H9 (cell line): ENCODE data around the gene DNAAF2. TPM values are rescaled to one million over a fixed set of nuclear protein-coding genes. Genes with fewer than 3 reads are reported as not detected.

Experiments
- DNase-seq: peaks from one replicate; pipeline ENCODE4 v3.0.0-alpha.2; 2017
- H2AFZ ChIP-seq: one replicate; pipeline ENCODE4 v1.6.1; 2013; ENCODE audit warnings: mild to moderate bottlenecking, low read length, control low read depth, moderate library complexity
- H2AK5ac ChIP-seq: 2 replicates; pipeline ENCODE4 v1.6.1; 2013; ENCODE audit warnings: low read length, control low read depth, mixed read lengths; ENCODE audit not compliant: insufficient read length
- H2BK120ac ChIP-seq: one replicate; pipeline ENCODE4 v1.6.1; 2013; ENCODE audit warnings: low read depth, mild to moderate bottlenecking, low read length, control low read depth, inconsistent platforms; ENCODE audit not compliant: poor library complexity, severe bottlenecking
- H2BK12ac ChIP-seq: 2 replicates; pipeline ENCODE4 v1.6.1; 2013; ENCODE audit warnings: low read length, control low read depth, mixed read lengths, low read depth; ENCODE audit not compliant: insufficient read length
- H2BK15ac ChIP-seq: 2 replicates; pipeline ENCODE4 v1.6.1; 2013; ENCODE audit warnings: low read depth, low read length, control low read depth
- H2BK20ac ChIP-seq: one replicate; pipeline ENCODE4 v1.6.1; 2013; ENCODE audit warnings: low read depth, mild to moderate bottlenecking, low read length, control low read depth, inconsistent platforms; ENCODE audit not compliant: poor library complexity, severe bottlenecking
- H2BK5ac ChIP-seq: 2 replicates; pipeline ENCODE4 v1.6.1; 2013; ENCODE audit warnings: low read length, control low read depth, mixed read lengths; ENCODE audit not compliant: insufficient read length
- H3K14ac ChIP-seq: 2 replicates; pipeline ENCODE4 v1.6.1; 2013; ENCODE audit warnings: low read length, control low read depth; ENCODE audit not compliant: insufficient read depth
- H3K18ac ChIP-seq: 2 replicates; pipeline ENCODE4 v1.6.1; 2013; ENCODE audit warnings: low read depth, mild to moderate bottlenecking, mixed read lengths, low read length, control low read depth; ENCODE audit not compliant: insufficient read length
- H3K23ac ChIP-seq: 2 replicates; pipeline ENCODE4 v1.6.1; 2013; ENCODE audit warnings: low read length, control low read depth, mixed read lengths, low read depth; ENCODE audit not compliant: insufficient read length
- H3K23me2 ChIP-seq: 2 replicates; pipeline ENCODE4 v1.6.1; 2013; ENCODE audit warnings: low read depth, mild to moderate bottlenecking, mixed read lengths, low read length, control low read depth; ENCODE audit not compliant: insufficient read length, poor library complexity, severe bottlenecking
- H3K27ac ChIP-seq: 2 replicates; pipeline ENCODE4 v1.5.1; 2013; ENCODE audit warnings: low read length, control low read depth, mixed read lengths, low read depth; ENCODE audit not compliant: insufficient read length
- H3K27me3 ChIP-seq: 2 replicates; pipeline ENCODE4 v1.6.1; 2013; ENCODE audit warnings: low read length, control low read depth, inconsistent platforms; ENCODE audit not compliant: insufficient read depth
- H3K4ac ChIP-seq: 2 replicates; pipeline ENCODE4 v1.6.1; 2013; ENCODE audit warnings: low read depth, mild to moderate bottlenecking, control low read depth, inconsistent platforms, low read length, moderate library complexity
- H3K4me1 ChIP-seq: 2 replicates; pipeline ENCODE4 v1.6.1; 2013; ENCODE audit warnings: low read length, control low read depth, inconsistent platforms; ENCODE audit not compliant: insufficient read depth
- H3K4me2 ChIP-seq: 2 replicates; pipeline ENCODE4 v1.6.1; 2013; ENCODE audit warnings: low read length, control low read depth, mixed read lengths; ENCODE audit not compliant: insufficient read length, insufficient read depth
- H3K56ac ChIP-seq: 2 replicates; pipeline ENCODE4 v1.6.1; 2013; ENCODE audit warnings: low read depth, mild to moderate bottlenecking, mixed read lengths, low read length, control low read depth; ENCODE audit not compliant: insufficient read length
- H3K79me1 ChIP-seq: 2 replicates; pipeline ENCODE4 v1.6.1; 2013; ENCODE audit warnings: low read depth, mild to moderate bottlenecking, moderate library complexity, low read length, control low read depth, inconsistent platforms; ENCODE audit not compliant: insufficient read depth, poor library complexity, severe bottlenecking
- H3K79me2 ChIP-seq: 2 replicates; pipeline ENCODE4 v1.6.1; 2013; ENCODE audit warnings: low read length, control low read depth, inconsistent platforms; ENCODE audit not compliant: insufficient read depth
- H3K9ac ChIP-seq: 2 replicates; pipeline ENCODE4 v1.6.1; 2013; ENCODE audit warnings: low read length, control low read depth, mixed read lengths; ENCODE audit not compliant: insufficient read length; ENCODE audit errors: extremely low read depth
- H3K9me3 ChIP-seq: one replicate; pipeline ENCODE4 v1.6.1; 2013; ENCODE audit warnings: low read depth, low read length, inconsistent platforms; ENCODE audit not compliant: control insufficient read depth
- H3T11ph ChIP-seq: one replicate; pipeline ENCODE4 v1.6.1; 2013; ENCODE audit warnings: mild to moderate bottlenecking, low read length, control low read depth, inconsistent platforms
- H4K20me1 ChIP-seq: one replicate; pipeline ENCODE4 v1.6.1; 2013; ENCODE audit not compliant: control insufficient read depth, insufficient read length, insufficient read depth
- H4K5ac ChIP-seq: 2 replicates; pipeline ENCODE4 v1.6.1; 2013; ENCODE audit warnings: low read depth, mild to moderate bottlenecking, mixed read lengths, low read length, control low read depth; ENCODE audit not compliant: insufficient read length
- H4K8ac ChIP-seq: replicated peaks from 2 replicates; pipeline ENCODE4 v1.6.1; 2013; ENCODE audit warnings: low read length, control low read depth, mixed read lengths, low read depth; ENCODE audit not compliant: insufficient read length
- H4K91ac ChIP-seq: 2 replicates; pipeline ENCODE4 v1.6.1; 2013; ENCODE audit warnings: low read depth, mild to moderate bottlenecking, moderate library complexity, mixed read lengths, low read length, control low read depth; ENCODE audit not compliant: insufficient read length
- H3K27ac Mint-ChIP-seq, 3 experiments: 2 replicates in 2 of 3; 3 replicates in 1 of 3; pipeline ENCODE4 v1.8.0; 2020 to 2021; ENCODE audit warnings: mixed read lengths in 3 of 3, mild to moderate bottlenecking in 1 of 3, moderate library complexity in 1 of 3
- H3K27me3 Mint-ChIP-seq: 2 replicates; pipeline ENCODE4 v1.8.0; 2021; ENCODE audit warnings: low read depth, mild to moderate bottlenecking, moderate library complexity, mixed read lengths
- H3K36me3 Mint-ChIP-seq, 3 experiments: 2 replicates in 2 of 3; 3 replicates in 1 of 3; pipeline ENCODE4 v1.8.0; 2020 to 2021; ENCODE audit warnings: low read depth in 3 of 3, mixed read lengths in 3 of 3; ENCODE audit not compliant: insufficient read depth in 1 of 3
- H3K4me1 Mint-ChIP-seq, 2 experiments: 2 replicates each; pipeline ENCODE4 v1.8.0; 2020; ENCODE audit warnings: mixed read lengths in 2 of 2
- H3K4me3 Mint-ChIP-seq, 2 experiments: 2 replicates in 1 of 2; 3 replicates in 1 of 2; pipeline ENCODE4 v1.8.0; 2020 to 2021; ENCODE audit warnings: mild to moderate bottlenecking in 2 of 2, mixed read lengths in 2 of 2, moderate library complexity in 1 of 2
- H3K9me3 Mint-ChIP-seq, 2 experiments: 2 replicates in 1 of 2; 3 replicates in 1 of 2; pipeline ENCODE4 v1.8.0; 2020; ENCODE audit warnings: mild to moderate bottlenecking in 2 of 2, mixed read lengths in 2 of 2, moderate library complexity in 1 of 2
- WGBS: extraction: QIAGEN DNeasy Blood & Tissue Kit; methylation state at CpG from one replicate; pipeline ENCODE4 v1.1.7; 2013; ENCODE audit warnings: missing lambda C conversion rate, low lambda C conversion rate, mixed read lengths; ENCODE audit not compliant: insufficient read length; ENCODE audit errors: extremely low coverage; 5-methylcytosine and 5-hydroxymethylcytosine counted together
- total RNA-seq: library from RNA; stranded (reverse); gene quantifications from 2 replicates; pipeline ENCODE4 v1.2.1, GENCODE V29; 2021
- TF ChIP-seq, protein P1 (sequence below): fragments of 200-600 bp; sonication (generic); conservative IDR thresholded peaks from 3 replicates; pipeline ENCODE4 v1.8.0; 2021; ENCODE audit warnings: antibody characterized with exemption, mild to moderate bottlenecking

The DNAAF2 gene
- total RNA-seq, 1 experiment from 2014 or later = 26.3 TPM

DNA sequence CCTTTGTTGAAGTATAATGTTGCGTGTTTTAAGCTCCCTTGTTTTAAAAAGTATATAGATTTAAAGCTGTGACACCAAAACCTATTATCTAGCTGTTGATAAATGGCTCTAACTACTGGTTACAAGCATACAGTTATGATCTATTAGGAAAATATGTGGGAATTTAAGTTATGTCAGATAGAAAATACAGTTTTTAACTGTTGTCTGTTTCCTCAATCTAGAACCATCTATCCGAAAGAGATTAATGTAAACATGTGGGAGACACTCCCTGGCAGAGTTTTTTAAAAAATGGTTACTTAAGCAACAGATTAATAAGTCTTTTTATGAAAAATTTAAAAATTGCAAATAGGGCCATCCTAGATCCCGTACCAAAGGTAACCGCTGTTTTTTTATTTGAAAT is 22.8 kb downstream of the DNAAF2 start:
- H3K4me1 Mint-ChIP-seq = peaks cover 3 to 6% of the 10 kb centered on the region in 2 experiments; a peak in 2 of 4 replicates
- Histone ChIP-seq H3K56ac (no peak overlapping the region), H3K18ac (no peak overlapping the region), H3K23ac (no peak overlapping the region), H4K5ac (no peak overlapping the region), H3K9ac (no peak overlapping the region), H3K79me1 (no peaks in the 10 kb centered on the region), H3K27me3 (no peaks in the 10 kb centered on the region), H2BK20ac (no peak overlapping the region), H3K14ac (no peak overlapping the region), H2BK120ac (no peak overlapping the region), H4K20me1 (no peaks in the 10 kb centered on the region), H3K4me2 (no peak overlapping the region), H3K4ac (no peak overlapping the region), H4K8ac (no peak overlapping the region), H2AK5ac (no peak overlapping the region), H4K91ac (no peak overlapping the region), H2BK15ac (no peak overlapping the region), H2BK12ac (no peak overlapping the region), H3K27ac (no peak overlapping the region), H3K4me1 (no peaks in the 10 kb centered on the region), H3K23me2 (no peaks in the 10 kb centered on the region), H3T11ph (no peak overlapping the region), H2AFZ (no peak overlapping the region), H3K9me3 (no peaks in the 10 kb centered on the region), H2BK5ac (no peak overlapping the region), H3K79me2 (no peaks in the 10 kb centered on the region)
- H3K4me3 Mint-ChIP-seq = no peak overlapping the region
- DNase-seq = no peak
- TF ChIP-seq, protein P1, sequence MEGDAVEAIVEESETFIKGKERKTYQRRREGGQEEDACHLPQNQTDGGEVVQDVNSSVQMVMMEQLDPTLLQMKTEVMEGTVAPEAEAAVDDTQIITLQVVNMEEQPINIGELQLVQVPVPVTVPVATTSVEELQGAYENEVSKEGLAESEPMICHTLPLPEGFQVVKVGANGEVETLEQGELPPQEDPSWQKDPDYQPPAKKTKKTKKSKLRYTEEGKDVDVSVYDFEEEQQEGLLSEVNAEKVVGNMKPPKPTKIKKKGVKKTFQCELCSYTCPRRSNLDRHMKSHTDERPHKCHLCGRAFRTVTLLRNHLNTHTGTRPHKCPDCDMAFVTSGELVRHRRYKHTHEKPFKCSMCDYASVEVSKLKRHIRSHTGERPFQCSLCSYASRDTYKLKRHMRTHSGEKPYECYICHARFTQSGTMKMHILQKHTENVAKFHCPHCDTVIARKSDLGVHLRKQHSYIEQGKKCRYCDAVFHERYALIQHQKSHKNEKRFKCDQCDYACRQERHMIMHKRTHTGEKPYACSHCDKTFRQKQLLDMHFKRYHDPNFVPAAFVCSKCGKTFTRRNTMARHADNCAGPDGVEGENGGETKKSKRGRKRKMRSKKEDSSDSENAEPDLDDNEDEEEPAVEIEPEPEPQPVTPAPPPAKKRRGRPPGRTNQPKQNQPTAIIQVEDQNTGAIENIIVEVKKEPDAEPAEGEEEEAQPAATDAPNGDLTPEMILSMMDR = no peak
- H3K36me3 Mint-ChIP-seq = peaks cover 6 to 41% (median 26%) of the 10 kb centered on the region in 3 experiments; a peak in 6 of 7 replicates
- H3K9me3 Mint-ChIP-seq = no peaks in the 10 kb centered on the region
- H3K27me3 Mint-ChIP-seq = no peaks in the 10 kb centered on the region
- no peak overlapping the region; a peak in 2 of 7 replicates for H3K27ac Mint-ChIP-seq
- WGBS = no CpG with 5 or more reads among the region's 4 CpGs
